Measurements from ENCODE around the gene RALGAPA2. TPM values are rescaled to one million over a fixed set of nuclear protein-coding genes. Genes with fewer than 3 reads are reported as not detected.

RALGAPA2 gene
- total RNA-seq, 1 donor from 2014 or later = 15.6 TPM

GRCh38 chr20:20721489-20721888, 9.0 kb upstream of the RALGAPA2 start:
- DNase-seq (ENCODE audit: low spot score) = no peak

GRCh38 chr20:20720158-20720557, 7.7 kb upstream of the RALGAPA2 start:
- no peak for DNase-seq (ENCODE audit: low spot score)

- no peak for DNase-seq (ENCODE audit: low spot score)
These were observed 7.0 kb upstream of the RALGAPA2 start for GRCh38 chr20:20719411-20719810.

- no peak for DNase-seq (ENCODE audit: low spot score)
These were observed 861 bp upstream of the RALGAPA2 start for GRCh38 chr20:20713244-20713765.

- DNase-seq (ENCODE audit: low spot score) = no peak
These were observed 405 bp downstream of the RALGAPA2 start for GRCh38 chr20:20712004-20712473.

GRCh38 chr20:20711413-20711812, 1.0 kb downstream of the RALGAPA2 start:
- DNase-seq (ENCODE audit: low spot score) = no peak

GRCh38 chr20:20710443-20711315, 1.8 kb downstream of the RALGAPA2 start:
- no peak for DNase-seq (ENCODE audit: low spot score)

- no peak for DNase-seq (ENCODE audit: low spot score)
These were observed 2.6 kb downstream of the RALGAPA2 start for GRCh38 chr20:20709887-20710286.

GRCh38 chr20:20706285-20706684, 6.2 kb downstream of the RALGAPA2 start:
- DNase-seq (ENCODE audit: low spot score) = no peak

- no peak for DNase-seq (ENCODE audit: low spot score)
These were observed 9.9 kb downstream of the RALGAPA2 start for GRCh38 chr20:20702330-20703245.

GRCh38 chr20:20699917-20700316, 12.5 kb downstream of the RALGAPA2 start:
- no peak for DNase-seq (ENCODE audit: low spot score)

GRCh38 chr20:20699144-20699543, 13.3 kb downstream of the RALGAPA2 start:
- no peak for DNase-seq (ENCODE audit: low spot score)

- no peak for DNase-seq (ENCODE audit: low spot score)
These were observed 15.1 kb downstream of the RALGAPA2 start for GRCh38 chr20:20697325-20697845.

GRCh38 chr20:20695250-20695816, 17.1 kb downstream of the RALGAPA2 start:
- no peak for DNase-seq (ENCODE audit: low spot score)

- no peak for DNase-seq (ENCODE audit: low spot score)
These were observed 17.9 kb downstream of the RALGAPA2 start for GRCh38 chr20:20694591-20694990.

- DNase-seq (ENCODE audit: low spot score) = no peak
These were observed 19.9 kb downstream of the RALGAPA2 start for GRCh38 chr20:20692587-20692986.

GRCh38 chr20:20691477-20692235, 20.8 kb downstream of the RALGAPA2 start:
- DNase-seq (ENCODE audit: low spot score) = no peak

- DNase-seq (ENCODE audit: low spot score) = no peak
These were observed 21.6 kb downstream of the RALGAPA2 start for GRCh38 chr20:20690676-20691476.

- DNase-seq (ENCODE audit: low spot score) = no peak
These were observed 25.1 kb downstream of the RALGAPA2 start for GRCh38 chr20:20687319-20687718.

- DNase-seq (ENCODE audit: low spot score) = no peak
These were observed 26.8 kb downstream of the RALGAPA2 start for GRCh38 chr20:20685635-20686034.

All from umbilical cord (tissue), 2 donors.